Panc1 (cell line): ENCODE results near the gene LGI4.

Source experiments
- CTCF ChIP-seq: fragments of 450-650 bp; IDR thresholded peaks from 2 replicates; pipeline ENCODE4 v1.5.1; 2017; ENCODE audit warnings: mild to moderate bottlenecking
- POLR2AphosphoS5 ChIP-seq: IDR thresholded peaks from 2 replicates; pipeline ENCODE4 v1.6.1; 2012; ENCODE audit warnings: mild to moderate bottlenecking, low read depth, low read length, moderate library complexity

DNA sequence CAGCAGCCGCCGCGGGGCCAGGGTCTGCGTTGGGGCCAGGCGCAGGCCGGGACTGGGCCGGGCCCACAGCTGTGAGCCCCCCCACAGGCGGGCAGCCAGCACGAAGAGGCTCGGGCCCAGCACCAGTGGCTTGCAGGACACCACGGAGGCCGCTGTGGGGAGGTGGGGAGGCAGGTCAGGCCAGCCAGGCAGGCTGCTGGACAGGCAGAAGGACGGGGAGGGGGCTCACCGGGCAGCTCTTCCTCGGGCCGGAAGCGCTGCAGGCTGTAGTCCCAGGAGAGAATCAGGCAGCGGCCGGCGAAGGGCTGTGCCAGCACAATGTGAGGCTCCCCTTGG, 8.3 kb downstream of the LGI4 start:
- TF ChIP-seq CTCF (no peak), POLR2AphosphoS5 (no peak)
